GM12865 (cell line): ENCODE data around the gene WDR93.

Source experiments
- DNase-seq: peaks from one replicate; pipeline ENCODE4 v3.0.0; 2010; ENCODE audit warnings: low read depth
- H3K4me3 ChIP-seq: 2 replicates; pipeline ENCODE4 v1.5.1; 2011; ENCODE audit warnings: mild to moderate bottlenecking, low read depth, low read length, control low read depth
- TF ChIP-seq, protein P1 (sequence below): IDR thresholded peaks from 2 replicates; pipeline ENCODE4 v1.5.1; 2011; ENCODE audit warnings: low read length, control low read depth, low read depth, inconsistent platforms; ENCODE audit not compliant: insufficient read depth; ENCODE audit errors: missing control alignments

WDR93 gene

DNA sequence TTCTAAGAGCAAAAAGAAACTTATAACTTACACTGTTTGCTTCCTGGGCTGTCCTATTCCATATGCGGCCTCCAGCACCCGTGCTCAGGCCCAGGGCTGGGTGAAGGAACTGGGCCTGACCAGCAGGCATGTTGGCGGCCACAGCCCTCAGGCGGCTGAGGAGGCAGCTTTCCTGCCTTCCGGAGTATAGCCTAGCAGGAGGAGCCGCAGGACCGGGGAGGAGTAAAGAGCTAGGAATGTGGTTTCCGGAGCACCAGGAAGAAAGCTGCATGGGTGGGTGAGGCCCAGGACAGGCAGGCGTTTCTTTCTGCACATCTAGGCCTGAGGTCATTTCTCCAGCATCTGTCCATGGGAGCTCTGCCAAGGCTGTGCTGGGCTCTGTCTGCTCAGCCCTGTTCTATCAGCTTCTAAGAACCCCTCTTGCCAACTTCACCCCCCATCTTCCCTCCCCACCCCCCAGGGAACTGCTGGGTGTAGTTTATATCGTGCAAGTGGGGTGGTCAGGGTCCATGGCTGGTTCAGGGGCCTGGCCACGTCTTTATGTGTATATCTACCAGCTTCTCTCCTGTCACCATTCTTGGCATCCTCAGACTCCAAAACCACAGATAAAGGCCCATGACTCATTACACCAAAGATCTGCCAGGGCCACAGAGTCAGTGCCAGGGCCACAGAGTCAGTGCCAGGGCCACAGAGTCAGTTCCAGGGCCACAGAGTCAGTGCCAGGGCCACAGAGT, 27.6 kb upstream of the WDR93 start:
- DNase-seq = no peak
- TF ChIP-seq, protein P1, sequence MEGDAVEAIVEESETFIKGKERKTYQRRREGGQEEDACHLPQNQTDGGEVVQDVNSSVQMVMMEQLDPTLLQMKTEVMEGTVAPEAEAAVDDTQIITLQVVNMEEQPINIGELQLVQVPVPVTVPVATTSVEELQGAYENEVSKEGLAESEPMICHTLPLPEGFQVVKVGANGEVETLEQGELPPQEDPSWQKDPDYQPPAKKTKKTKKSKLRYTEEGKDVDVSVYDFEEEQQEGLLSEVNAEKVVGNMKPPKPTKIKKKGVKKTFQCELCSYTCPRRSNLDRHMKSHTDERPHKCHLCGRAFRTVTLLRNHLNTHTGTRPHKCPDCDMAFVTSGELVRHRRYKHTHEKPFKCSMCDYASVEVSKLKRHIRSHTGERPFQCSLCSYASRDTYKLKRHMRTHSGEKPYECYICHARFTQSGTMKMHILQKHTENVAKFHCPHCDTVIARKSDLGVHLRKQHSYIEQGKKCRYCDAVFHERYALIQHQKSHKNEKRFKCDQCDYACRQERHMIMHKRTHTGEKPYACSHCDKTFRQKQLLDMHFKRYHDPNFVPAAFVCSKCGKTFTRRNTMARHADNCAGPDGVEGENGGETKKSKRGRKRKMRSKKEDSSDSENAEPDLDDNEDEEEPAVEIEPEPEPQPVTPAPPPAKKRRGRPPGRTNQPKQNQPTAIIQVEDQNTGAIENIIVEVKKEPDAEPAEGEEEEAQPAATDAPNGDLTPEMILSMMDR = no peak

GRCh38 chr15:89664441-89665350, 25.9 kb upstream of the WDR93 start:
- H3K4me3 ChIP-seq = peak overlapping the region; percentile 43; the same call in 1 of the 2 replicates
- TF ChIP-seq, protein P1 = no peak
- DNase-seq = no peak

More for the DNA sequence above, 27.6 kb upstream of the WDR93 start:
- no peak overlapping the region for H3K4me3 ChIP-seq

- TF ChIP-seq, protein P1 = no peak
- peak; percentile 59 for DNase-seq
- H3K4me3 ChIP-seq = peak overlapping the region; percentile 43
These were observed 25.0 kb upstream of the WDR93 start for GRCh38 chr15:89665449-89666181.

GRCh38 chr15:89666184-89666857, 24.3 kb upstream of the WDR93 start:
- H3K4me3 ChIP-seq = no peak overlapping the region
- no peak for DNase-seq
- TF ChIP-seq, protein P1 = no peak

- TF ChIP-seq, protein P1 = no peak
- DNase-seq = no peak
- no peak overlapping the region for H3K4me3 ChIP-seq
These were observed 23.5 kb upstream of the WDR93 start for GRCh38 chr15:89666858-89667705.

GRCh38 chr15:89667706-89667960, 23.0 kb upstream of the WDR93 start:
- H3K4me3 ChIP-seq = no peak overlapping the region
- TF ChIP-seq, protein P1 = no peak
- DNase-seq = no peak
